Activated CD8-positive, alpha-beta memory T cell treated with anti-CD3 and anti-CD28 coated beads, Interleukin-2, amount 50 U/mL, for 1 hour (primary cell): ENCODE data around the gene STK32C.

Experiments used
- DNase-seq: peaks from one replicate; pipeline ENCODE4 v3.0.0-alpha.2; 2020; ENCODE audit errors: extremely low read depth

The STK32C gene

DNA sequence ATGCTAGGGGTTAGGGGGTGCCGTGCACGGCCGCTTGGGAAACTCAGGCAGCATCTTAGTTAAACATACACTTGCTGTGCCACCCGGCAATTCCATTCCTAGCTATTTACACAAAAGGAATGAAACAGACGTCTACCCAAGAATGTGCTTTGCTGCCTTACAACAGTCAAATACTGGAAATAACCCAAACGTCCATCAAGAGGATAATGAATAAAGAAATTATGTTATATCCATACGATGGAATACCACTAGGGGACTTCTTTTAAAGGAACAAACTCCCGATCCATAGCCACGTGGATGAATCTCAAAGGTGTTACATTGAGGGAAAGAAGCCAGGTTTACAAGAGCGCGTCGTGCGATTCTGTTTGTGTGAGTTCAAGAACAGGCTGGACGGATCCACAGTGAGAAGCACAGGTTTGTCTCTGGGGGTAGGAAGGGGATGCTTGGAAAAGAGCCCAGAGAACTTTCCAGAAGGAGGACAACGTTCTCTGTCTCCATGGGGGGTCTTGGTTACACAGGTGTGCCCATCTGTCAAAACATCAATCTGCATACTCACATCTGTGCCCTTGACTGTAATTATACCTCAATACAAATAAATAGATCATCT, 41.8 kb downstream of the STK32C start:
- DNase-seq: no peak

DNA sequence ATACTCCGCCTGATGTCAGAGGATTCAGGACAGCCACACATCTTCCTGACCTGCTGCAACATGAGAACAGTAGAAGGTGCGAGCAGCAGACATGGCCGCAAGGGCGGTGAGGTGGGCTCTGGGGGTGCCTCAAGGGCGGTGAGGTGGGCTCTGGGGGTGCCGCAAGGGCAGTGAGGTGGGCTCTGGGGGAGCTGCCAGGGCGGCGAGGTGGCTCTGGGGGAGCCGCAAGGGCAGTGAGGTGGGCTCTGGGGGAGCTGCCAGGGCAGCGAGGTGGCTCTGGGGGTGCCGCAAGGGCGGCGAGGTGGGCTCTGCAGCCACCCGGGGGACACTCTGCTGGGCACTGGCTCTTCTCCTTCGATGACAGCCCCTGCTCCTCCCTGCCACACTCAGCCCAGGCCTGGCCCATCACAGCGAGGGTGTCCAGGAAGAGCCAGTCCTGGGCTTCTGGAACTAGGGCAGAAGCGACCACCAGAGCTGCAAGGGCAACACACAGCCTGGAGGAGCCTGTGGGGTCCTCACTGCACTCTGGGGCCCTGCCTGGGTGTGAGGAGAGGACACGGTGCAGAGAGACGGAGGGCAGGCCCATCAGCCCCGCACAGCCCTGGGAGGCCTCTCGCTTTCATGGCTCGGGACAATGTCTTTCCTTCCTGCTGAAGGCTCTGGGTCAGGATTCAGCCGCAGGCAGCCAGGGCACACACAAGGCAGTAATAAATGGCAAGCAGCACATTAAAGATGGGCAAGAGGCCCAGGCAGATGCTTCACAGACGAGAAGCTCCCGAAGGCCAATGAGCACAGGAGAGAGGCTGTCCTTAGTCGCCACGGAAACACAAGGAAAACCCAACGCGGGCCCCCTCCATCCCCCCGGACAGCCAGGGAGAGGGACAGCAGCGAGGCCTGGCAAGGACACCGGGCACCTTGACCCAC, 42.5 kb downstream of the STK32C start:
- no peak for DNase-seq

DNA sequence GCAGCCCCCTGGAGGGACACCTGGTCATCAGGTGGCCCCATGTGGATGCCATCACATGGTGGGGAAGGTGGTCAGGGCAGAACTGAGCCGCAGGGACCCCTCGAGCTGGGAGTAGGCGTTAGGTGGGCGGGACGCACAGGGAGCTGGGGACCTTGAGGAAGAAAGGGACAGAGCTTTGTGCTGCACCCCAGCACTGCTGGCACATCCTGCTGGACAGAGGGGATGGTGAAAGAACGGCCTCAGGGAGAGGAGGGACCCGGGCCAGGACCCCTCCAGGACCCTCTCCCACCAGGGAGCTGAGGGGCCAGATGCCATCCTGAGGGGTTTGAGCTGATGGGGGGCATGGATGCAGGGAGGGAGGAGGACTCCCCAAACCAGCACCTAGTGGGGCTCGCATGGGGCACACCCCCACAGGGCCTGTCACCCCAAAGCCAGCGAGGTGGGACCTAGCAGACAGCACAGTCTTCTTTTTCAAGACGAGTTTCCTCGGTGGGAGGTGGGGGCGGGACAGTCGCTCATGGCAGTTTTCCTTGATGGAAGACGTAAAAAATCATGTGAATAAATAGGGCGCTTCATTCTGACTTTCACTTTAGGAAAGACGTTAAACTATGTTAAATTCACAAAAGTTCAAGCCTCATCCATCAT, 43.3 kb downstream of the STK32C start:
- DNase-seq: no peak

DNA sequence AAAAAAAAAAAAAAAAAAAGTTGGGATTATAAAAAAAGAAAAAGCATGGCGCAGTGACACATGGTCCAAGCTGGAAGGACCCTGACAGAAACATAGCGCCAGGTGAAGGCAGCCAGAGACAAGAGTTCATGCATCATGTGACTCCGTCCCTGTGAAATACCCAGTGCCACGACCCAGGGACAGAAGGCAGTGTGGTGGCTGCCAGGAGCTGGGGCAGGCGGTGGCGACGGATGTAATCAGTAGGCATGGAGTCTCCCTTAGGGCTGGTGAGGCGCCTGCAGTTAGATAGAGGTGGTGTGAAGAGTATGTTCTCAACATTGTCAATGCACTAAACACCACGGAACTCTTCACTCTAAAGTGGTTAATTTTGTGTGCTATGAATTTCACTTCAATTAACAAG, 43.9 kb downstream of the STK32C start:
- DNase-seq: no peak

DNA sequence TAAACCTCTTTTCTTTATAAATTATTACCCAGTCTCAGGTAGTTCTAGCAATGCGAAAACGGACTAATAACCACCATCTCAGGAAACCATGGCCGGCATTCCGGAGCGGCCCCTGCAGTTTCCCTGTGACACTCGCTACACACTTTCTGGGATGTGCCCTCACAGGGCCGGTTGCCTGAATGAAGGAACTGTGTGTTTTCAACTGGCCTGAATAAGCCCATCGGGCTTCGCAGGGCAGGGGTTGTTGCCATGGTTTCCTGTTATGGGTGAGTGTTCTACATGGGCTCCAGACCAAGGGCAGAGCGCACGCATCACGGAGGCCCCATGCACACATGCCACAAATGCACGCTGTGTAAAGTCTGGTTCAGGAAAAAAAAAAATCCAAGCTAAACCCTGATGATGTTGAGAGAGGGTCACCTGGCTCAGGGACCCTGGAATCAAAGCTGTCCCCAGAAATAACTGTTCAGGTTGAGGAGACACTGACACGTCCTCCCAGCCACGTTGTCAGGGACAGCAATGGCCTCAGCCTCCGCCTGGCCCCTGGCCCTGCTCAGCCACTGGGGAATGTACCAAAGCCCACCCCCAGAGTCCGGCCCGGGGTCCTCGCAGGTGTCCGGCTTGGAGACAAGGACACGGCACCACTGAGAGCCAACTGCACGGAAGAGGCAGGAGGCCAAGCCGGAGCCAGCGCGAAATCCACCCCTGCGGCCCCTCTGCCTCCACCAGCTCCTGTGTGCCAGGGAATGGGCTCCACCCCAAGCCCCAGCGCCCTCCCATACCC, 47.9 kb downstream of the STK32C start:
- DNase-seq: no peak

DNA sequence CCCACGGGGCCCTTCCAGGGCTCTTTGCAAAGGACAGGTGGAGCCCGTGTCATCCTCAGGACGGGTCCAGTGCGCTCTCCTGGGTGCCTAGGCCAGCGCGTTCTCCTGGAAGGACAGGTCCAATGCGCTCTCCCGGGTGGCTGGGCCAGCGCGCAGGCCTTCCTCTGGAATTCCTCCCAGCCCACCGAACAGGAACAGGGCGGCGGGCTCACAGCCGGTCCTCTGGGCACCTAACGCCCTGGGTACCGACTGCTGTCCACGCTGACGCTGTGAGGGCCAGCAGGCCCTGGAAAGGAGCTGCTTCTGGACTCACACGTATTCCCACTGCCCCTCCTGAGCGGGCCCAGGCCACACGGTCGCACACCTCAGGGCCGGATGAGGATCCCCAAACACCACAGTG, 49.3 kb downstream of the STK32C start:
- no peak for DNase-seq

DNA sequence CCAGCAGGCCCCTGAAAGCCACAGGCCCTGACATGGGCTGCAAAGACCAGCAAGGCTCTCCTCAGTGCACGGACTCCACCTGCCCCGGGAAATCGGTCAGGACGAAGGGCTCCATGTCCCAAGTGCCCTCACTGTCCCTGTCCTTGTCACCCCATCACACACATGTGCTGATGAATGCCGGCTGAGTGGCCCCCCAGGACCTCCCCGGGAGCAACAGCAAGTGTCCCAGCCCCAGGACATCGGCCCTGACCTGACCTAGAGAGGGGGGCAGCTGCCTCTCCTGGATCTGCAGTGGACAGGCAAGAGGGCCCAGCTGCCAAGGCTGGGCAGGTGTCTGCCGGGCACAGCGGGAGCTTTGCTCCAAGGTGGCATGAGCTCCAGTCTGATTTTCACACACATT, 49.8 kb downstream of the STK32C start:
- DNase-seq: no peak

DNA sequence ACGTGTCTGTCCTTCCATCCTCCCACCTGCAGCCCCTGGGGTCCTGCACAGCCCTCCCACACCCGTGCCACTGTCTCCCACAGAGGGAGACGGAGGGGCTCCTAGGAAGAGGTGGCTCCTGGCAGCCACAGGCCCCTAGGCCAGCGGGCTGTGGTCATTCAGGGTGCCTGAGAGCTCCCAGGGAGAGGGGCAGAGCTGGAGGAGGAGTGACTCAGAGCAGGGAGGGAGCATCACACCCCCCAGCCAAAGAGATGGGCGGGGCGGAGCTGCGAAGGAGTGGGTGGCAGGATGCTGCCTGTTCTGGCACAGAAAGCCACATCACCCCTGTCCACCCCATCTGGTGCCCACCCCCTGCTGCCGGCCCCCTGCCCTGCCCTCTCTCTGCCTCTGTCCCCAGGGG, 50.5 kb downstream of the STK32C start:
- no peak for DNase-seq

DNA sequence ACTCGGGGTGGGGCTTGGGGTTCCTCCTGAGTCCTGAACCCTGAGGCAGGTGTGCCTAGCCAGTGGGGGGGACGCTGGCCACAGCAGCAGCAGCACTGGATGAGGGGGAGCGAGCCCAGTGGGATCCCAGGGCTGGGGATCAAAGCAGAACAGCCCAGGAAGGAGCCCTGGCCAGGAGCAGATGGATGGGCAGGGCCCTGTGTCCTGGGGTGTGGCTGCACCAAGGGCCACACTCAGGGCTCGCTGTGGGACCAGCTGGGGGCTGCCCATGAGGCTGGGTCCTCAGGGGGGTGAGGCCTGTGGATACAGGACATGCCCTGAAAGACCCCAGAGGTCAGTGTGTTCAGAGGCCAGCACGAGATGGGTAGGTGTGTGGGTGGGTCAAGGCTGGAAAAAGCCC, 50.9 kb downstream of the STK32C start:
- no peak for DNase-seq

DNA sequence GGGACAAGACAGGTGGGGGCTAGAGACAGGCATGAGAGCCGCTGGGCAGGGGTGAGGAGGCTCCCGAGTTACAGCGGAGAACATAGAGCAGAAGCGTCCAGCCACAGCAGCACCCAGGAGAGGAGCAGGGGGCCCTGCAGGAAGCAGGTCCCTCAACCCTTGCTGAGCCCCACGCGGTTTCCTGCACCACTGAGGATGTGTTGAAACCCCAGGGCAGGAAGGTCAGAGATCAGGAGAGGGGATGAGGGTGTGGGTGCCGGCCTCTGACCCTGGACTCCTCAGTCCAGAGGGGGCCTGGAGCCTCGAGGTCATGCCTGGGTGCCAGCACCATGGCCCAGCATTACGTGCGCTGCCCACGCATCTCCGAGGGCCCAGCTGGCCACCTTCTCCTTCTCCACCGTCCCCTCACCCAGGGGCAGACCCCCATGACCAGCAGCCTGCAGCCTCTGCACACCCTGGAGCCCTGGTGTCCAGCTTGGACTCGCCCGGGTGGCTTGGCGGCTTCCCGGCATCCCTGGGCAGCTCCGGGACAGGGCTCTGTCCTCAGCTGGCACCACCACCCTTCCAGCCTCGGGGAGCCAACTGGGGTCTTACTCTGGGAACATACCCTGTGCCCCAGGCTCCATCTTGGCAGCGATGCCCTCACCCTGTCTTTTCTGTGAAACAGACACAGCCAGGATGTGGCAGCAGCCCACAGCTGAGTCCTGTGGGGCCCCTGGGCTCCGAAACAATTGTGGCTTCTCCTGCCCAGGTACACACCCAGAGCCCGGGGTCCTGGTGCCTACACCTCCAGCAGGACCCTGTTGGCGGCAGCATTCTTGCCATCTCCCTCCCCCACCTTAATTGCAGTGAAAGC, 52.0 kb downstream of the STK32C start:
- DNase-seq: no peak

DNA sequence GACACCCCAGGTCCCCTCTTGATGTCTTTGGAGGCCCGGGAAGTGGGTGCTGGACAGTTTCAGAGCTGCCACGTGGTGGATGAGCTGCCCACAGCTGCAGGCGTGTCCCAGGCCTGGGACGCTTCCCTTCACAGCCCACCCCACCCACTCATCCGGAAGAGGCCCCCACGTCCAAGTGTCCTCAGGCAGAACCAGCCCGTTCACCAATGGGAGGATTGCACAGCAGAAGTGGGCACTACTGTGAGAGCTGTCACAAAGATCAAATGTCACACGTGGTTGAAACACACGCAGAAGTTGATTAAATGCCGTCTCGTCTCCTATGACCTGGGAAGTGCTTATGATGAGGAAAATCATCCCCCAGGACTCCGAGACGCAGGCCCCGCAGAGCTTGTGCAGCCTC, 52.9 kb downstream of the STK32C start:
- DNase-seq: no peak

DNA sequence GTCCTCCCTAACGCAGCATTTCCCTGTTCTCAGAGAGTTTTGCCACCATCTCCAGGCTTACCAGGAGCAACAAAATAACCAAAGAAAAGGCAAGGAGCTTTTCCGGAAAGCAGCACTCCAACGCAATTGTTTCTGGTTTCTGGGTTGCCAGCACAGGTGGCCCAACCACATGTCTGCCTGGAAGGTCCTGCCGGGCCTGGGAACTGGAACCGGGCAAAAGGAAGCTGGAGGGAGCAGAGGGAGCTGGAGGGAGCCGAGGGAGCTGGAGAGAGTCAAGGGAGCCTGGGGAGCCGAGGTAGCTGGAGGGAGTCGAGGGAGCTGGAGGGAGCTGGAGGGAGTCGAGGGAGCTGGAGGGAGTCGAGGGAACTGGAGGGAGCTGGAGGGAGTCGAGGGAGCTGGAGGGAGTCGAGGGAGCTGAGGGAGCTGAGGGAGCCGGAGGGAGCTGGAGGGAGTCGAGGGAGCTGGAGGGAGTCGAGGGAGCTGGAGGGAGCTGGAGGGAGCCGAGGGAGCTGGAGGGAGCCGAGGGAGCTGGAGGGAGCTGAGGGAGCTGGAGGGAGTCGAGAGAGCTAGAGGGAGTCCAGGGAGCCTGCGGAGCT, 54.6 kb downstream of the STK32C start:
- no peak for DNase-seq

DNA sequence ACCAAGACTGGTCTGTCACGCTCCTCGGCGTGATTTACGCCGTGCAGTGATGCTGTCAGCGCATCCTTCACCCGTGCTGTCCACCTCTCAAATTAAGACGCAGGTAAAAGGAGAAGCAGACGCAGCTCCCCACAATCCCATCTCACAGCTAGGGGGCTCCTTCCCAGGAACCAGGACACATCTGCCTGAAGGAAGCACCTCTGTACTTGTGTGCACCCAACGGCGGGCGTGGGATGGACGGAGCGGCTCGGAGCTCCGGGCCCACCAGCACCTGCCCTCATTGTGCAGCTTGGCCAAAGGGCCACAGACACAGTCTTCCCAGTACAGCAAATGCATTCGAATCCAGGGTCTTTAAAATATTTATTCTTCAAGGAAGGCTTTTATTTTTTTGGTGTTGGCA, 55.3 kb downstream of the STK32C start:
- DNase-seq: no peak

DNA sequence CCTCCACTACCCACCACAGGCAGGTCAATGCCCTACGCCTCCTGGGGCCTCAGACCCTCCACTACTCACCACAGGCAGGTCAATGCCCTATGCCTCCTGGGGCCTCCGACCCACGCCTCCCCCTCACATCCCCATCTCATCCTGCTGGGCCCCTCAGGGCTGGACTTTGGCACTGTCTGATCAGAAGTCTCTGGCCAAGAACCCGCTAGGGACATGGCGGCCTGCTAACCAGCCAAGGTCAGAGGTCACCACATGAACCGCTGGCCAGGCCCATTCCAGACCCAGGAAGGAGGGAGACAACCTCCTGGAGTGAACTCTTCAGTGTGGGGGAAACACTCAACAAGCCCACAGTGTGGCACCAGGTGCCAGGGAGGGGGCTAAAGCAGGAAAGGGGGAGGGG, 55.8 kb downstream of the STK32C start:
- no peak for DNase-seq

DNA sequence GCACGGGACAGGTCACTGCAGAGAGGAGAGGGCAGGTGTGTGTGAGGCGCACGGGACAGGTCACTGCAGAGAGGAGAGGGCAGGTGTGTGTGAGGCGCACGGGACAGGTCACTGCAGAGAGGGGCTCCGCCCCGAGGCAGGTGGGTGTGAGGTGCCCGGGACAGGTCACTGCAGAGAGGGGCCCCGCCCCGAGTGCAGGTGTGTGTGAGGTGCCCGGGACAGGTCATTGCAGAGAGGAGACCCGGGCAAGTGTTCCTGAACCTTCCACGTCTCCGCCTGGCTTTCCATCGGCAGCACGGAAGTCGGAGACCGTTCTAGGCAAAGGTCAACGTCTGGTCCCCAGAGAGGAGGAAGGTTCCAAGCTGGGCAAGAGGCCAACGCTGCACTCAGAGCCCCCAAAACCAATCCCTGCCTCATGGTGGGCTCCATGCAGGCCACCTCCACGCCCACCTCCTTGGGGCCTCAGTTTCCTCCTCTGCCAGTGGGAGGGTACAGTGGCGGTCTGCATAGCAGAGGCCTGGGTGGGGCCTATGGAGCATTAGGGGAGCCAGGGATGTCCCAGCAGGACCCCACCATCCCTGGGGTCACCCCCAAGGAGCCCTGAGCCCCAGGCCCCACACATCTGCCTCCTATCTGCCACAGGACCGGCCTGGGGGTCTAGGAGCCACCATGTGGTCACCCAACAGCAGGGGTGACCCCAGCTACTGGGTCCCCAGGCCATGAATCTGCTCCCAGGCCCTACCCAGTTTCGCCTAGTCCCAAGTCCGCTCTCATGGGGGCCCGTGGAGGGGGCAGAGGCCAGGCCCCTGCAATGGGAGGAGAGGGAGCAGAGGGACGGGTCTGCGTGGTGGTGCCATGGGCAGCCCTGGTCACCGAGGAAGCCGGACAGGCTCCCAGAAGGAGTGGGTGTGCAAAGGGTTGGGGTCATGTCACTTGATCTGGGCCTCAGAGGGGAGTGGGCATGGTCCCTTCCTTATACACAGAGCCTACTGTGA, 57.0 kb downstream of the STK32C start:
- DNase-seq: no peak

DNA sequence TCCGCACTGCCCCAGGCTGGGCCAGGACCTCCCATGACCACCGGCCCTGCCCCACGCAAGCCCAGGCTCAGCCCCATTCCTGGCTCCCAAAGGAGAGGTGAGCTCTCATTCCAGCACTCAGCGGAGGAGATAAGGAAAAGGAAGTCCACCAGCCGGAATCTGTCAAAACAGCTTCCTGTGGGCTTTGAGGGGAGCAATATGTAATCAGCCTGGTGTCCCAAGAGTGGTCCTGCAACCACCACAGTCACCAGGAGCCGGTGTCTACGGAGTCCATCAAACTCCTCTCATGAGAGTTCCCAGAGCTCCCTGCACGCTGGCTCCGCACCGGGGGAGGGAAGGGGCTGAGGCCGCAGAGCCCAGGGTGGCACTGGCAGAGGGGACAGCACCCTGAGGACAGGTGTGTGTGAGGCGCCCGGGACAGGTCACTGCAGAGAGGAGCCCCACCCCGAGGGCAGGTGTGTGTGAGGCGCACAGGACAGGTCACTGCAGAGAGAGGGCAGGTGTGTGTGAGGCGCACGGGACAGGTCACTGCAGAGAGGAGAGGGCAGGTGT, 57.9 kb downstream of the STK32C start:
- DNase-seq: no peak

DNA sequence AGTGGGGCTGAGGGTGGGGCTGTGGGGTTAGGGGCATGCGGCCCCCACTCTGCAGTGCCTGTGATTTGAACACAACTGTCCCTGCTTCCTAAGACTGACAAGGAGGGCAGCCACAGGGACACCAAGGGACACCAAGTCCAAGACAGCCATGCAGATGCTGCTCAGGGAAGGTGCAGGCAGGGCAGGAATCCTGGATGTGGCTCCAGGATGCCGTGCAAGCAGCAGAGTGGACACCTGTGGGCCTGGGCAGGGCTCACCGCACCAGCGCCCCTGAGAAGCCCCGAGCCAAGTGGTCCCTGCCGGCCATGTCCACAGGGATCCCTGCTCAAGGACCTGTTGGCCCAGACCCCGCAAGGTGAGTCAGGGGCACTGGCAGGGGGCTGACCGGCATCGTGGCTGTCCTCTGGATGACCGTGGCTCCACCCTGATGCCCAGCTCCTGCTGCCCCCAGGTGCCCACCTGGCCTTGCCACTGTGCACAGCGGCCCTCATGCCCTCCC, 58.5 kb downstream of the STK32C start:
- no peak for DNase-seq

DNA sequence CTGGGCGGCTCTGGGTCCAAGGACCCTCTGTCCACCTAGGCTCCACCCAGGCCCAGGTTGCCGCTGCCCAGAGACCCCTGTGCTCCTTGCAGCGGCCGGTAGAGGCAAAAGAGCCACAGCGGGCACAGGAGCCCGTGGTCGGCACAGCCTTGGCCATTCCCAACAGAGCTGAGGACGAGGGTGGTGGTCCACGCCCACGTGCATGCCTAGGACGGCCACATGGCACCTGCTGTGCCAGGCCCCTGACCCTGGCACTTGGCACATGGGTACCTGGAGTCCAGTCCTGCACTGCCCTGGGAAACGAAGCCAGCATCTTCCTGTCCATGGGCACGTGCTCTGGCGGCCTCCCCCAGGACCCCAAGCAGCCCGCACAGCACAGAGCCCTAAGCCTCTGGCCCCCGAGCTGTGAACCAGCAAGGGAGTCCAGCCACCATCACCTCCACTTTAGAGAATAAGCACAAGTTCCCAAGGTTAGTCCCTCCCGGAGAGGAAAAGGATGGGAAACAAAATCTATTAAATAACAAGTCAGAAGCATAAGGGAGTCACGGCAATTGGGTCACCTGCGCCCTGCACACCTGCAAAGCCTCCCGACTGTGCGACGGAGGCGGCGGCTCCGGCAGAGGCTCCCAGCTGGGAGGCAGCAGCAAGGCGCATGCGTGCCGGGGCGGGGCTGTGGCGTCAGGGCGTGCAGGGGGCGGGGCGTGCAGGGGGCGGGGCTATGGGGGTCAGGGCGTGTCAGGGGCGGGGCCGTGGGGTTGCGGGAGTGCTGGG, 59.1 kb downstream of the STK32C start:
- DNase-seq: peak; percentile 7
